ENCODE results near the gene MBP. TPM values are rescaled to one million over a fixed set of nuclear protein-coding genes. Genes with fewer than 3 reads are reported as not detected.

The MBP gene
- total RNA-seq, 1 experiment from 2014 or later: 47.4 TPM

DNA sequence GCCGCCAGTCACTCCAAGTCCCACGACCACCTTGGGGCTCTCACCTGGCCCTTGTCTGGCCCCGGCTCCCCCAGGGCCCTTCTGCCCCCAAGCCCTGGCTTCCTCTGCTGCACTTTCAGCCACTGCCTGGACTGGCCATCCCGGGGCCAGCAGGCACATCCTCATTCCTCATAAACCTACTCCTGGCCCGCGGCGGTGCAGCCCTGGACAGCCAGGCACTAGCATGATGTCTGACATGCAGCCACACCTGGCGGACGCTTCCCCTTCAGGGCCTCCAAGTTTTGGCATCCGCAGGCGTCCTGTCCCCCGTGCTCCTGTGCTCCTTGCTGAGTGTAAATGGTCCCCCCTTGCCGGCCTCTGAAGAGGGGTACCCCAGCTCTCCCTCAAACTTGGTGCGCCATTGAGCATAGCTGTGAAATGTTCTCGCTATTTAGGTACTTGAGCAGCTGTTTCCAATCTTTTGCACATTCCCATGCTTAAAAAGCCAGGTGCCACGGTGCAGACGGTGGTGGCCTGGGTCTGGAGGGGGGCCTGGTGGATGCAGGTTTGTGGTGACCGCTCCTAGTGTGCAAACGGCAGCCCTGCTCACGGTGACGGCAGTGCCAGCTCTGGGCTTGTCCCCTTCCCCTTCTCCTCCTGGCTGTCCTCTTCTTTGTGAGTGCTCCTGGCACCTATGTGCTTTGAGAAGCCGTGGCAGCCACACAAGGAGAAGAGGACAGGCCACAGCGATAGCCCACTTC is 123.8 kb downstream of the MBP start:
- Histone ChIP-seq H3F3A (ENCODE audit: low read length, unreplicated experiment) (no peaks in the 10 kb centered on the region), H3K27me3 (ENCODE audit: low read length) (no peaks in the 10 kb centered on the region), H3K27ac (ENCODE audit: low read length) (no peak overlapping the region), H3K36me3 (ENCODE audit: low read depth, low read length) (0 out of 2 replicates have a peak, but pooled peaks cover 4% of the 10 kb centered on the region), H3K4me2 (ENCODE audit: low read length) (no peak overlapping the region), H3K4me3 (ENCODE audit: low read length) (no peak overlapping the region), H2AFZ (ENCODE audit: low read length) (no peak overlapping the region), H4K20me1 (ENCODE audit: low read length) (no peaks in the 10 kb centered on the region), H3K4me1 (ENCODE audit: insufficient read depth, low read length) (no peaks in the 10 kb centered on the region), H3K9ac (ENCODE audit: low read length) (no peak overlapping the region), H3K79me2 (ENCODE audit: low read length) (no peaks in the 10 kb centered on the region), H3K9me2 (replicated peaks; ENCODE audit: low read length) (no peaks in the 10 kb centered on the region), H3K9me3 (ENCODE audit: low read length) (no peaks in the 10 kb centered on the region)
- DNase-seq (no peak), ATAC-seq (no peak)
- POLR2A ChIA-PET (ENCODE audit: unreplicated experiment): no interaction called here
- intact Hi-C loops (cut with micrococcal nuclease): no loop called here
- no peak for TF ChIP-seq EZH2 (IDR thresholded peaks at IDR 0.05; ENCODE audit: low read length, unreplicated experiment)
- no peak for TF ChIP-seq CTCF (conservative IDR thresholded peaks at IDR 0.05; ENCODE audit: low read depth, low read length)
- no peak for TF ChIP-seq EZH2phosphoT487 (IDR thresholded peaks at IDR 0.05; ENCODE audit: borderline replicate concordance, low read length)
- BruUV-seq (replicated peaks): no TSS peak
- CTCF ChIA-PET: no interaction called here

DNA sequence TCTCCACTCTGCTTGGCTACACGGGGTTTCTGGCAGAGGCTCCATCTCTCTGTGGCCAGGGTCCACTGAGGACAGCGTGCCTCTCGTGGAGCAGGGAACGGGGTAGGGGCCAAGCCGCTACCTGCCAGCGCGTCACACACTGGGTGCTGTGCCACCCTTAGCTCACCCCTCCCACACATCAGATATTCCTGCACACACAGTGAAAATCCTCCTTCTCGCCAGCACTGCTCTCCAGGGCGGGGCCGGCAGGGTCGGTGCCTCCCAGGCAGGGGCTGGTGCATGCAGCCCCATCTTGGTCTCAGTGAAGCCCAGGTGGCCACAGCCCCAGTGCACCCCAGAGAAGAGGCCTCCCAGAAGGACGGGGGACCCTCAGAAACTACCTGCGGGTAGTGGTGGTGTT is 124.6 kb downstream of the MBP start:
- DNase-seq (no peak), ATAC-seq (no peak)
- H3K4me2 ChIP-seq (ENCODE audit: low read length): no peak overlapping the region
- 0 out of 2 replicates have a peak, but pooled peaks cover 4% of the 10 kb centered on the region for H3K36me3 ChIP-seq (ENCODE audit: low read depth, low read length)
- H3K27ac ChIP-seq (ENCODE audit: low read length): no peak overlapping the region
- H3K9me2 ChIP-seq (replicated peaks; ENCODE audit: low read length): no peaks in the 10 kb centered on the region
- H2AFZ ChIP-seq (ENCODE audit: low read length): no peak overlapping the region
- no peaks in the 10 kb centered on the region for H3K79me2 ChIP-seq (ENCODE audit: low read length)
- no peak overlapping the region for H3K4me3 ChIP-seq (ENCODE audit: low read length)
- no TSS peak for BruUV-seq (replicated peaks)
- H3K27me3 ChIP-seq (ENCODE audit: low read length): no peaks in the 10 kb centered on the region
- H3F3A ChIP-seq (ENCODE audit: low read length, unreplicated experiment): no peaks in the 10 kb centered on the region
- H4K20me1 ChIP-seq (ENCODE audit: low read length): no peaks in the 10 kb centered on the region
- ChIA-PET POLR2A (ENCODE audit: unreplicated experiment) (no interaction called here), CTCF (no interaction called here)
- no peak overlapping the region for H3K9ac ChIP-seq (ENCODE audit: low read length)
- no peaks in the 10 kb centered on the region for H3K9me3 ChIP-seq (ENCODE audit: low read length)
- no peak for TF ChIP-seq CTCF (conservative IDR thresholded peaks at IDR 0.05; ENCODE audit: low read depth, low read length)
- H3K4me1 ChIP-seq (ENCODE audit: insufficient read depth, low read length): no peaks in the 10 kb centered on the region
- intact Hi-C loops (cut with micrococcal nuclease): no loop called here

GRCh38 chr18:77007251-77007650 is 125.3 kb downstream of the MBP start:
- Histone ChIP-seq H3K79me2 (ENCODE audit: low read length) (no peaks in the 10 kb centered on the region), H3K4me1 (ENCODE audit: insufficient read depth, low read length) (no peaks in the 10 kb centered on the region), H3K27ac (ENCODE audit: low read length) (no peak overlapping the region), H3K9me3 (ENCODE audit: low read length) (no peaks in the 10 kb centered on the region), H3K4me2 (ENCODE audit: low read length) (no peak overlapping the region), H3K9me2 (replicated peaks; ENCODE audit: low read length) (no peaks in the 10 kb centered on the region), H3K36me3 (ENCODE audit: low read depth, low read length) (0 out of 2 replicates have a peak, but pooled peaks cover 3% of the 10 kb centered on the region), H3K4me3 (ENCODE audit: low read length) (no peak overlapping the region), H4K20me1 (ENCODE audit: low read length) (no peaks in the 10 kb centered on the region), H3F3A (ENCODE audit: low read length, unreplicated experiment) (no peaks in the 10 kb centered on the region), H2AFZ (ENCODE audit: low read length) (no peak overlapping the region), H3K27me3 (ENCODE audit: low read length) (no peaks in the 10 kb centered on the region), H3K9ac (ENCODE audit: low read length) (no peak overlapping the region)
- ChIA-PET CTCF (no interaction called here), POLR2A (ENCODE audit: unreplicated experiment) (no interaction called here)
- no peak for DNase-seq
- TF ChIP-seq CTCF (conservative IDR thresholded peaks at IDR 0.05; ENCODE audit: low read depth, low read length): no peak
- intact Hi-C loops (cut with micrococcal nuclease): no loop called here
- ATAC-seq: no peak
- BruUV-seq (replicated peaks): no TSS peak

All from PC-3 (cell line).